HepG2 (cell line): ENCODE results near the gene LARP4. TPM values are rescaled to one million over a fixed set of nuclear protein-coding genes. Genes with fewer than 3 reads are reported as not detected.

Source experiments
- HOXD1 ChIP-seq: sonication (generic); formaldehyde crosslinking; IDR thresholded peaks from 2 replicates; pipeline ENCODE4 v1.5.0; 2020; ENCODE audit warnings: missing genetic modification reagents
- POLR2AphosphoS5 ChIP-seq: IDR thresholded peaks from 2 replicates; pipeline ENCODE4 v1.6.1; 2012; ENCODE audit warnings: low read depth, low read length
- TGIF2 ChIP-seq: IDR thresholded peaks from 2 replicates; pipeline ENCODE4 v1.6.1; 2016; ENCODE audit warnings: control low read depth, missing compliant biosample characterization
- ZC3H13 ChIP-seq: sonication (generic); formaldehyde crosslinking; IDR thresholded peaks from 2 replicates; pipeline ENCODE4 v1.8.1; 2023; ENCODE audit warnings: mild to moderate bottlenecking, missing genetic modification reagents, moderate library complexity
- ZNF253 ChIP-seq: sonication (generic); formaldehyde crosslinking; IDR thresholded peaks from 2 replicates; pipeline ENCODE4 v1.8.0; 2022; ENCODE audit warnings: mild to moderate bottlenecking, missing genetic modification reagents, borderline replicate concordance
- ZNF451 ChIP-seq: sonication (generic); formaldehyde crosslinking; IDR thresholded peaks from 2 replicates; pipeline ENCODE4 v1.5.0; 2020; ENCODE audit warnings: mild to moderate bottlenecking, missing genetic modification reagents
- ZSCAN9 ChIP-seq: IDR thresholded peaks from 2 replicates; pipeline ENCODE4 v1.6.1; 2016; ENCODE audit warnings: borderline replicate concordance
- polyA plus RNA-seq, 8 experiments: library from polyadenylated mRNA; depleted of rRNA in 3 of 8; stranded (reverse) in 7 of 8; unstranded in 1 of 8; fragments of >200 nt; fragmentation: Illumina TruSeq in 4 of 8; extraction: Trizol in 4 of 8; gene quantifications; 2 replicates each; pipeline versions ENCODE4 v1.2.1 to v1.2.3, GENCODE V29; 2011 to 2016; ENCODE audit warnings: low read depth in 4 of 8, missing spikeins in 1 of 8, mixed read lengths in 1 of 8; ENCODE audit not compliant: insufficient read depth in 1 of 8
- total RNA-seq, 5 experiments: library from RNA; depleted of rRNA; stranded (reverse); fragments of >200 nt; fragmentation: Illumina TruSeq; extraction: Trizol; gene quantifications; 2 replicates each; pipeline ENCODE4 v1.2.3, GENCODE V29; 2016; ENCODE audit warnings: low read depth in 1 of 5
- TF ChIP-seq, protein P1 (sequence below): sonication (generic); formaldehyde crosslinking; IDR thresholded peaks from 2 replicates; pipeline ENCODE4 v1.4.0; 2020; ENCODE audit warnings: missing genetic modification reagents
- TF ChIP-seq, protein P2 (sequence below): sonication (generic); formaldehyde crosslinking; IDR thresholded peaks from 2 replicates; pipeline ENCODE4 v1.4.0; 2020; ENCODE audit warnings: missing genetic modification reagents, mild to moderate bottlenecking, borderline replicate concordance
- TF ChIP-seq, protein P3 (sequence below): sonication (generic); formaldehyde crosslinking; IDR thresholded peaks from 2 replicates; pipeline ENCODE4 v1.8.1; 2023; ENCODE audit warnings: missing genetic modification reagents, mild to moderate bottlenecking, borderline replicate concordance
- TF ChIP-seq, protein P4 (sequence below): sonication (generic); formaldehyde crosslinking; IDR thresholded peaks from 2 replicates; pipeline ENCODE4 v1.5.1; 2020; ENCODE audit warnings: missing genetic modification reagents, mild to moderate bottlenecking, borderline replicate concordance

LARP4 gene
- total and polyA plus RNA-seq, 2 of the 13 experiments (the other 11 are each of a cell fraction or from before 2014, with no cell fraction given) = 16.4 to 42.7 TPM

DNA sequence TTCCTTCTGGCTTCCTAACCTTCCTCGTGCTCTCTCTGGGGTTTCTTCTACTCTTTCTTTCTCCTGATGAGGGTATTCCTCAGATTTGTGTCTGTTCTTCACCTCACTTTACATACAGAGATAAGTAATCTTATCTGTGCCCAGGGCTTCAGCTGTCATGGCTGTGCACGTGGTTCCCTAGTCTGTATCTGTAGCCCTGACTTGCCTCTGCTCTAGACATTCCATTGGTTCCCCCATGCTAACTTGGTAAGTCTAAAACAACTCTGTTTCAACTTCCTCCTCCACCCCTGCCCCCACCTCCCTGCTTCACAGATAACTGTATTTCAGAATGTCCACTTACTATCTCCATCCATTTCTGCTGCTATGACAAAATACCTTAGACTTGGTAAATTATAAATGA lies 114.9 kb downstream of the LARP4 start (continued):
- TF ChIP-seq, protein P1, sequence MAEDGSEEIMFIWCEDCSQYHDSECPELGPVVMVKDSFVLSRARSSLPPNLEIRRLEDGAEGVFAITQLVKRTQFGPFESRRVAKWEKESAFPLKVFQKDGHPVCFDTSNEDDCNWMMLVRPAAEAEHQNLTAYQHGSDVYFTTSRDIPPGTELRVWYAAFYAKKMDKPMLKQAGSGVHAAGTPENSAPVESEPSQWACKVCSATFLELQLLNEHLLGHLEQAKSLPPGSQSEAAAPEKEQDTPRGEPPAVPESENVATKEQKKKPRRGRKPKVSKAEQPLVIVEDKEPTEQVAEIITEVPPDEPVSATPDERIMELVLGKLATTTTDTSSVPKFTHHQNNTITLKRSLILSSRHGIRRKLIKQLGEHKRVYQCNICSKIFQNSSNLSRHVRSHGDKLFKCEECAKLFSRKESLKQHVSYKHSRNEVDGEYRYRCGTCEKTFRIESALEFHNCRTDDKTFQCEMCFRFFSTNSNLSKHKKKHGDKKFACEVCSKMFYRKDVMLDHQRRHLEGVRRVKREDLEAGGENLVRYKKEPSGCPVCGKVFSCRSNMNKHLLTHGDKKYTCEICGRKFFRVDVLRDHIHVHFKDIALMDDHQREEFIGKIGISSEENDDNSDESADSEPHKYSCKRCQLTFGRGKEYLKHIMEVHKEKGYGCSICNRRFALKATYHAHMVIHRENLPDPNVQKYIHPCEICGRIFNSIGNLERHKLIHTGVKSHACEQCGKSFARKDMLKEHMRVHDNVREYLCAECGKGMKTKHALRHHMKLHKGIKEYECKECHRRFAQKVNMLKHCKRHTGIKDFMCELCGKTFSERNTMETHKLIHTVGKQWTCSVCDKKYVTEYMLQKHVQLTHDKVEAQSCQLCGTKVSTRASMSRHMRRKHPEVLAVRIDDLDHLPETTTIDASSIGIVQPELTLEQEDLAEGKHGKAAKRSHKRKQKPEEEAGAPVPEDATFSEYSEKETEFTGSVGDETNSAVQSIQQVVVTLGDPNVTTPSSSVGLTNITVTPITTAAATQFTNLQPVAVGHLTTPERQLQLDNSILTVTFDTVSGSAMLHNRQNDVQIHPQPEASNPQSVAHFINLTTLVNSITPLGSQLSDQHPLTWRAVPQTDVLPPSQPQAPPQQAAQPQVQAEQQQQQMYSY (CRISPR knock-in tag) = no peak
- TF ChIP-seq ZNF253 (CRISPR knock-in tag) = no peak
- TF ChIP-seq TGIF2 (CRISPR knock-in tag) = no peak
- TF ChIP-seq, protein P2, sequence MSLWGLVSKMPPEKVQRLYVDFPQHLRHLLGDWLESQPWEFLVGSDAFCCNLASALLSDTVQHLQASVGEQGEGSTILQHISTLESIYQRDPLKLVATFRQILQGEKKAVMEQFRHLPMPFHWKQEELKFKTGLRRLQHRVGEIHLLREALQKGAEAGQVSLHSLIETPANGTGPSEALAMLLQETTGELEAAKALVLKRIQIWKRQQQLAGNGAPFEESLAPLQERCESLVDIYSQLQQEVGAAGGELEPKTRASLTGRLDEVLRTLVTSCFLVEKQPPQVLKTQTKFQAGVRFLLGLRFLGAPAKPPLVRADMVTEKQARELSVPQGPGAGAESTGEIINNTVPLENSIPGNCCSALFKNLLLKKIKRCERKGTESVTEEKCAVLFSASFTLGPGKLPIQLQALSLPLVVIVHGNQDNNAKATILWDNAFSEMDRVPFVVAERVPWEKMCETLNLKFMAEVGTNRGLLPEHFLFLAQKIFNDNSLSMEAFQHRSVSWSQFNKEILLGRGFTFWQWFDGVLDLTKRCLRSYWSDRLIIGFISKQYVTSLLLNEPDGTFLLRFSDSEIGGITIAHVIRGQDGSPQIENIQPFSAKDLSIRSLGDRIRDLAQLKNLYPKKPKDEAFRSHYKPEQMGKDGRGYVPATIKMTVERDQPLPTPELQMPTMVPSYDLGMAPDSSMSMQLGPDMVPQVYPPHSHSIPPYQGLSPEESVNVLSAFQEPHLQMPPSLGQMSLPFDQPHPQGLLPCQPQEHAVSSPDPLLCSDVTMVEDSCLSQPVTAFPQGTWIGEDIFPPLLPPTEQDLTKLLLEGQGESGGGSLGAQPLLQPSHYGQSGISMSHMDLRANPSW (CRISPR knock-in tag) = no peak
- TF ChIP-seq, protein P3, sequence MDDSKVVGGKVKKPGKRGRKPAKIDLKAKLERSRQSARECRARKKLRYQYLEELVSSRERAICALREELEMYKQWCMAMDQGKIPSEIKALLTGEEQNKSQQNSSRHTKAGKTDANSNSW (CRISPR knock-in tag) = no peak
- TF ChIP-seq, protein P4, sequence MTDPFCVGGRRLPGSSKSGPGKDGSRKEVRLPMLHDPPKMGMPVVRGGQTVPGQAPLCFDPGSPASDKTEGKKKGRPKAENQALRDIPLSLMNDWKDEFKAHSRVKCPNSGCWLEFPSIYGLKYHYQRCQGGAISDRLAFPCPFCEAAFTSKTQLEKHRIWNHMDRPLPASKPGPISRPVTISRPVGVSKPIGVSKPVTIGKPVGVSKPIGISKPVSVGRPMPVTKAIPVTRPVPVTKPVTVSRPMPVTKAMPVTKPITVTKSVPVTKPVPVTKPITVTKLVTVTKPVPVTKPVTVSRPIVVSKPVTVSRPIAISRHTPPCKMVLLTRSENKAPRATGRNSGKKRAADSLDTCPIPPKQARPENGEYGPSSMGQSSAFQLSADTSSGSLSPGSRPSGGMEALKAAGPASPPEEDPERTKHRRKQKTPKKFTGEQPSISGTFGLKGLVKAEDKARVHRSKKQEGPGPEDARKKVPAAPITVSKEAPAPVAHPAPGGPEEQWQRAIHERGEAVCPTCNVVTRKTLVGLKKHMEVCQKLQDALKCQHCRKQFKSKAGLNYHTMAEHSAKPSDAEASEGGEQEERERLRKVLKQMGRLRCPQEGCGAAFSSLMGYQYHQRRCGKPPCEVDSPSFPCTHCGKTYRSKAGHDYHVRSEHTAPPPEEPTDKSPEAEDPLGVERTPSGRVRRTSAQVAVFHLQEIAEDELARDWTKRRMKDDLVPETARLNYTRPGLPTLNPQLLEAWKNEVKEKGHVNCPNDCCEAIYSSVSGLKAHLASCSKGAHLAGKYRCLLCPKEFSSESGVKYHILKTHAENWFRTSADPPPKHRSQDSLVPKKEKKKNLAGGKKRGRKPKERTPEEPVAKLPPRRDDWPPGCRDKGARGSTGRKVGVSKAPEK (CRISPR knock-in tag) = no peak
- no peak for TF ChIP-seq POLR2AphosphoS5
- TF ChIP-seq ZNF451 (CRISPR knock-in tag) = no peak
- TF ChIP-seq ZC3H13 (CRISPR knock-in tag) = no peak
- no peak for TF ChIP-seq ZSCAN9 (CRISPR knock-in tag)
- TF ChIP-seq HOXD1 (CRISPR knock-in tag) = no peak
